HG03439 (cell line): ENCODE data around the gene LUC7L2.
"Not testable (repeated sequence)": the region's sequence is repeated elsewhere in the genome, so short reads cannot be mapped to it uniquely, and the experiment has no call there.

Experiments used
- ATAC-seq: cut with Tn5 transposase; IDR thresholded peaks from one replicate; pipeline ENCODE4 v1.9.1; 2021; ENCODE audit warnings: mild to moderate bottlenecking, moderate library complexity; ENCODE audit not compliant: unreplicated experiment

The LUC7L2 gene, protein sequence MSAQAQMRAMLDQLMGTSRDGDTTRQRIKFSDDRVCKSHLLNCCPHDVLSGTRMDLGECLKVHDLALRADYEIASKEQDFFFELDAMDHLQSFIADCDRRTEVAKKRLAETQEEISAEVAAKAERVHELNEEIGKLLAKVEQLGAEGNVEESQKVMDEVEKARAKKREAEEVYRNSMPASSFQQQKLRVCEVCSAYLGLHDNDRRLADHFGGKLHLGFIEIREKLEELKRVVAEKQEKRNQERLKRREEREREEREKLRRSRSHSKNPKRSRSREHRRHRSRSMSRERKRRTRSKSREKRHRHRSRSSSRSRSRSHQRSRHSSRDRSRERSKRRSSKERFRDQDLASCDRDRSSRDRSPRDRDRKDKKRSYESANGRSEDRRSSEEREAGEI

DNA sequence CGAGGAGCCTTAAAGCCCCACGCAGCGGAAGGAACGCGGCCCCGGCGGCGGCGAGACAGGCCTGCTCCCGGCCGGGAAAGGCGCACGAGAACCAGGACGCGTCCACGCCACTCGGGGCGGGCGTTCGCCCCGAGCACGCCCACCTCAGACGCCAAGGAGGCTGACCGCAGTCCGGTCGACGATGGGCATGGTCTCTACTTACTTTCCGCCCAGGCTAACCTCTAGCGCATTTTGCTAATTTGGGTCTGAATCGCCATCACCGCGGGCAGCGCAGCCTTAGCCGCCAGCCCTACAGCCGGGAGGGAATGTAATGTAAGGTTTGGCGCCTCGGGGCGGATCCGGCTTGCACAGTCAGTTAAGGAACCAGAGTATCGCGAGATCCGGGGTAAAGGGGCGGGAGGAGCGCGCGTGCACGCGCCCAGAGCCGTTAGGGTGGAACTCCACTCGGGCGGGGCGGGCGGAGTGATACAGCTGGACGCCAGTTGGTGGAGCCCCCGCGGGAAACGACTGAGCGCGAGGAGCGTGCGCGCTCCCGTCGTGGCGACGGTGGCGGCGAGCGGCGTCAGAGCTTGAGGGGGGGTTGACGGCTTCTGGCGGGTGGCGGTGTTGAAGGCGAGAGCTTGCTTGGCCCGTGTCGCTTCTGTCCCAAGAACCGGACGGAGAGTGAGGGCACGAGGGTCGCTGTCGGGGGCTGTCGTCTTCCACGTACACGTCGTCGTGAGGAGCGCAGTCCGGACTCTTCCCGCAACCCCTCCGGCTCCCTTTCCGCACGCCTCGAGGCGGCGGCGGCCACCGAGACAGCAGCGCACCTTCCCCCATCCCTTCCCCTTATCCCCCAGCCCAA, at the start of gene LUC7L2:
Gene LUC7L2 (plus strand): TSS at position 529 of the 844 bp plus-strand sequence. CDS start 368 bp downstream, outside the sequence.
- ATAC-seq = peak; percentile 73

DNA sequence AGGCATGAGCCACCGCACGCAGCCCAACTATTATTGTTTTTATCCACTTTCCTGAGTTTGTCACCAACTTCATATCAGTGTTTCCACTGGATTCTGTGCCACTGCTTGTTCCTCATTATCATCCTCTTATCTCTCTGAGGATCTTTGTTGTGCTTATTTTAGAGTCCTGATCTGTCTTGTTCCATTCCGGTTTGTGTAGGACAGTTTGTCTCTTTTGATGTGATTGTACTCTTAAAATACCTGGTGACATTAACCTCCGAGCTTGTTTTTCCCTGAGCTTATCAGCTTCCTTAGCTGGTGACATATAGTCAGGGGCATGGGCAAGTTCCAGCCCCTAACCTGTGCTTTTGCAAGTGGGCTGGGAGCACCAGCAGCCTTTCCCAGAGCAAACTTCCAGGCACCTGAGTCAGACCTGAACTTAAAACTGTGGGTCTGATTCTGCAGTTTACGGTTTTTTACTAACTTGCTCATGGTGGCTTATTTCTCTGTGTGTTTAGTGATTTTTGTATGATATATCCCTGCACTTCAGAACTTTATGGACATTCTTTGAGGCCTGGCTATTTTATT, 41.7 kb upstream of the LUC7L2 start:
- ATAC-seq = no peak

DNA sequence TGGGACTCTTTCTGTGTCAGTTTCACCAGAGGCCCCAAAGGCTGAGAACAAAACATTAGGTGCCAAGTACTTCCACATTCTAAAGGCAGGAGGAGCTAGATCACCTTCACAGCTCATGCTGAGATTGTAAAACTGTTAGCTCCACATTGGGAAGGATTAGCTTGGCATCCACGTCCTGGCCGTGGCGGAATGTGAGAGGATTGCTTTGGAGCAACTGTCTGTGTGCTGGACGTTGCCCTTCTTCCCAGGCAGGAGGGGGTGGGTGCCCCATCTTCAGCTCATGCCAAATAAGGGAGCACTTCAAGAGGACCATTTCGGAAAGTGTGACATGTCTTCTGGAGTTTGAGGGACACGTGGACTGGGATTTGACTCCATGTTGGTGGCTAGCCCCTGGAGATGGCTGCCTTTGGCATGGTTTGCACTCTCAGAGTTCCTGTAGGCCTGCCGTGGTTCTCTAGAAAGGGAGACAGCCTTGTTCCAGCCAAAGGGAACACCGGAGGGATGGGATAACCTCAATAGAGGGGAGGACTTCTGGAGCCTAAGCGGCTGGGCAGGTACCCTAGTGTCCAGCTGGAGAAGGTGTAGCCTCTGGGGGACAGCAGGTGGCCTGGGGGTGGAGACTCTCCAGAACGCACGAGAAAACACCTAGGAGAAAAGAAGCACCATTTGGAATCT, 38.5 kb upstream of the LUC7L2 start:
- ATAC-seq = no peak

DNA sequence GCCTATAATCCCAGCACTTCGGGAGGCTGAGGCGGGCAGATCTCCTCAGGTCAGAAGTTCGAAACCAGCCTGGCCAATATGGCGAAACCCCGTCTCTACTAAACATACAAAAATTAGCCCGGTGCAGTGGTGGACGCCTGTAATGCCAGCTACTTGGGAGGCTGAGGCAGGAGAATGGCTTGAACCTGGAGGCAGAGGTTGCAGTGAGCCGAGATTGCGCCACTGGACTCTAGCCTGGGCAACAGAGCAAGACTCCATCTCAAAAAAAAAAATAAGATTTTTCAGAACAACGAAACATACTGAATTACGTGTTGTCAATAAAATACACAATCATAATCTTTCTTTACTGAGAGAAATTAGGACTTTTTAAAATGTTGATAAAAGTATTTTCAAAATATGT, 35.0 kb upstream of the LUC7L2 start:
- ATAC-seq = not testable (repeated sequence)

DNA sequence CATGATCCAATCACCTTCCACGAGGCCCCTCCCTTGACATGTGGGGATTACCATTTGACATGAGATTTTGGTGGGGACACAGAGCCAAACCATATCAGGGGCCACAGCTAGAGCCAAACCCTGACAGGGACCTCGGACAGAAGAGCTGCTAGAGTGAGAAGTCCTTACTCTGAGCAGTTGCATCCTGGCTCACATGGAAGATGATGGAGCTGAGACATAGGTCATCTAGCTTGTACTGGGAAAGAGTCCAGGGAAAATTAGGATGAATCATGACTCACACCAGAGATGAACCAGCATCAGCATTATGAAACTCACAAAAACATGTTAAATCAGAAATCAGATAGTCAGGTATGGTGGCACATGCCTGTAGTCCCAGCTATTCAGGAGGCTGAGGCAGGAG, 31.3 kb upstream of the LUC7L2 start:
- ATAC-seq = no peak

DNA sequence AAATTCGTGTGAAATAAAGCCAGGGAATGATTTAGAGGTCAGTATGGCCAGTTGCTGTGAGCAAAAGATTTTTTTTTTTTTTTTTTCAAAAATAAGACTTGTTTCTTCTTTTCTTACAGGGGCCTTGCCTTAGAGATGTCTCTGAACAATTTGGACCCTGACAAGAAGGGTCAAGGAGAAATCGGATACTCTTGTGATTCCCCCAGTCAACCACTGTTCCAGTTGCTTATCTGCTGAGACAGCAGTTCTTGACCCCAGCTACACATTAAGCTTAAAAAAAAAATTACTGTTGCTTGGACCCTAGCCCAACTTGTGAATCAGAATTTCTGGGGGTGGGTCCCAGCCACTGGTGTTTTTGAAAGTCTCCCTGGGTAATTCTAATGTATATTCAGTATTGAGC, 30.6 kb upstream of the LUC7L2 start:
- no peak for ATAC-seq

DNA sequence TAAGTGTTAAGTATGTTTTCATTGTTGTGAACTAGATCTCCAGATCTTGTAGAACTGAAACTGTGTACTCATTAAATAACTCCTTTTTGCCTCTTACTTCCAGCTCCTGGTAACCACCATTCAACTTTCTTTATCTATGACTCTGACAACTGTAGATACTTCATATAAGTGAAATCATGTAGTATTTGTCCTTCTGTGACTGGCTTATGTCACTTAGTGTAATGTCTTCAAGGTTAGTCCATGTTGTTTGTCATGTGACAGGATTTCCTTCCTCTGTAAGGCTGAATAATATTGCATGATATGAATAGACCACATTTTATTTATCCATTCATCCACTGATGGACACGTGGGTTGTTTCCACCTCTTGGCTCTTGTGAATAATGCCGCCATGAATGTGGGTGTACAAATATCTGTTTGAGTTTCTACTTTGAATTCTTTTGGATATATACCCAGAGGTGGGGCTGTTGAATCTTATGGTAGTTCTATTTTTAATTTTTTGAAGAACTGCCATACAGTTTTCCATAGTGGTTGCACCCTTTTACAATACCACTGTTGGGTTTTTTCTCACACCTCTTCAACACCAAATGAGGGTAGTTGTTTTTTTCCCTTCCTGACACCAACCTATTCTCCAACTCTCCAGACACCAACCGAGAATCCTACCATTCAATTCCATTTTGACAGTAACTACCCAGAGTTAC, 29.2 kb upstream of the LUC7L2 start:
- no peak for ATAC-seq

DNA sequence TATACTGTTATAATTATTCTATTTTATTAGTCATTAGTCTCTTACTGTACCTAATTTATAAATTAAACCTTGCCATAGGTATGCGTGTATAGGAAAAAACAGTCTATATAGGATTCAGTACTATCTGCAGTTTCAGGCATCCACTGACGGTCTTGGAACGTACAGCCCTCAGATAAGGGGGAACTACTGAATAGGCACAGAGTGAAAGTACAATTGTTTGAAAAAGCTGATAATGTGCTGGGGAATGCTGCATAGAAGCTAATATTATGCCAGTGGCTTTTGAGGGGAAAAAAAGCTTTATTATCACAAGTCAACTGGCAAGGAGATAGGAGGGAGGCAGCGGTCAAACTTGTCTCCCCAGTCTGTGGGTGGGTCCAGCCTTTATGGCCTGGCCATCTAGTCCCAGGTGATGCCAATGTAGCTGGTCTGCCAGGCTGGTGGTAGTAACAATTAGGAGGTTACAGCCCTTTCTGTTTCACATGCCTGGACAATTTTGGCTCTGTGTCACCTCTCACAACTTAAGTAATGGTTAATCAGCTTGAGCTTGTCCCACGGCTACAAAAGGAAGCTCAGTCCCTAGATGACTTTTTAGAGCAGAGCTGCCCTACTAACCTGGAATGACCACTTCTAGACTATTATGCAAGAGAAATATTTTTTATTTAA, 26.9 kb upstream of the LUC7L2 start:
- no peak for ATAC-seq

DNA sequence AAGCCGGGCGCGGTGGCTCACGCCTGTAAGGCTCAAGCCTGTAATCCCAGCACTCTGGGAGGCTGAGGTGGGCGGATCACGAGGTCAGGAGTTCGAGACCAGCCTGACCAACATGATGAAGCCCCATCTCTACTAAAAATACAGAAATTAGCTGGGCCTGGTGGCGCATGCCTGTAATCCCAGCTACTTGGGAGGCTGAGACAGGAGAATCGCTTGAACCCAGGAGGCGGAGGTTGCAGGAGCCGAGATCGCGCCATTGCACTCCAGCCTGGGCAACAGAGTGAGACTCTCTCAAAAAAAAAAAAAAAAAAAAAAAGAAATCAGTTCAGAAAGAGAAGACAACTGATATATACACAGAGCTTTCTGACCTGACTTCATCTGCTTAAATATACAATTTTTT, 26.3 kb upstream of the LUC7L2 start:
- not testable (repeated sequence) for ATAC-seq

DNA sequence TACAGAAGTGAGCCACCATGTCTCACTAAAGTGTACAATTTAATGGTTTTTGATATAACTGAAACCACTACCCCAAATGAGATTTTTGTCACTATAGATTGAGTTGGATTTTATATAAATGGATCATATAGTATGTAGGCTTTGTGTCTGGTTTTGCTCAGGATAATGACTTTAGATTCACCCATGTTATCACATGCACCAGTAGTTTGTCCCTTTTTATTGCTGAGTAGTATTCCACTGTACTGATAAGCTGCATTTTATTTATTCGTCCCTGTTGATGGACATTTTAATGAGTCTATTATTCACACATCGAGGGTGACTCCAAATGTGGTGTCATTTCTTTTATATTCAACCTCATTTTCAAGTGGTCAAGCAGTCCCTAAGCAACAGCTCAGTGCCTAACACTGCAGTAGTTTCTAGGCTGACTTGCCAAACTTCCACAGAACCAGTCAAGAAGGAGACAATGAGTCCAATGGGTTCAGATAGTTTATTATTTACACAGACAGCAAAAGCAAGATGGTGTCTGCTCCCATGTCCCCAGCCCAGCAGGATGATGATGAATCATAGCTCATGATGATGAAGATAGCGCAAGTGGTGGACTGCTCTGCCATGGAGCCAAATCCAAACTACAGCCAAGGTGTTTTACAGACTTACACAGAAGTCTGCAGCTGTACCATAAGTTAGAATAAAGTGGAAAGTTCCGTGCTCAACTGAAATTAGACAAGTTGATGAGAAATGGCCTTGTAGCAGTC, 25.1 kb upstream of the LUC7L2 start:
- no peak for ATAC-seq

DNA sequence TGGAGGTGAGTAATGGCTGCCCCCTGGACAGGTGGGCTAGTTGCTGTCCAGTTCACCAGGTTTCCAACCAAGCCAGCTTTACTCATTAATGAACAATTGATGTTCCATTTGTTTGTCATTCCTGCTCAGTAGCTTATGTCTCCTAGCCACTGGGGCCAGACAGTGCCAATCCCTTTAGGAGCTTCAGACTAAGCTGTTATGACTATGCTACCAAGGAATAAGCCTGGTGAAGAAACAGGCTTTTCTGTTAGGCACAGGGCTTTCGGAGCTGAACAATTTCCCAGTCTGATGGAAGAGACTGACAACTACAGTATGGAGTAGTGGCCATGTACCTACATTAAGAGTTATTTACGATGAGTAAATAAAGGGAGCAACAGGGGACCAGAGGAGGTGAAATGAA, 20.7 kb upstream of the LUC7L2 start:
- ATAC-seq = no peak

DNA sequence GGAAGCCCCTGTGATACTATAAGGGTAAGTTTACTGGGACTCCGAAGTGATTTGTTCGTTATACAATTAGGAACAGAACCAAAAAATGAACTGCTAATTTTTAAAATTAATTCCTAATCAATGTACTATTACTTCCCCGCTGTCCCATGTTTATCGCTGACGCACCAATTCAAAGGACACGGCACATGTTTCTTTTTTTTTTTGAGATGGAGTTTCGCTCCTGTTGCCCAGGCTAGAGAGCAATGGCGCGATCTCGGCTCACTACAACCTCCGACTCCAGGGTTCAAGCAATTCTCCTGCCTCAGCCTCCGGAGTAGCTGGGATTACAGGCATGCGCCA, 20.0 kb upstream of the LUC7L2 start:
- no peak for ATAC-seq

DNA sequence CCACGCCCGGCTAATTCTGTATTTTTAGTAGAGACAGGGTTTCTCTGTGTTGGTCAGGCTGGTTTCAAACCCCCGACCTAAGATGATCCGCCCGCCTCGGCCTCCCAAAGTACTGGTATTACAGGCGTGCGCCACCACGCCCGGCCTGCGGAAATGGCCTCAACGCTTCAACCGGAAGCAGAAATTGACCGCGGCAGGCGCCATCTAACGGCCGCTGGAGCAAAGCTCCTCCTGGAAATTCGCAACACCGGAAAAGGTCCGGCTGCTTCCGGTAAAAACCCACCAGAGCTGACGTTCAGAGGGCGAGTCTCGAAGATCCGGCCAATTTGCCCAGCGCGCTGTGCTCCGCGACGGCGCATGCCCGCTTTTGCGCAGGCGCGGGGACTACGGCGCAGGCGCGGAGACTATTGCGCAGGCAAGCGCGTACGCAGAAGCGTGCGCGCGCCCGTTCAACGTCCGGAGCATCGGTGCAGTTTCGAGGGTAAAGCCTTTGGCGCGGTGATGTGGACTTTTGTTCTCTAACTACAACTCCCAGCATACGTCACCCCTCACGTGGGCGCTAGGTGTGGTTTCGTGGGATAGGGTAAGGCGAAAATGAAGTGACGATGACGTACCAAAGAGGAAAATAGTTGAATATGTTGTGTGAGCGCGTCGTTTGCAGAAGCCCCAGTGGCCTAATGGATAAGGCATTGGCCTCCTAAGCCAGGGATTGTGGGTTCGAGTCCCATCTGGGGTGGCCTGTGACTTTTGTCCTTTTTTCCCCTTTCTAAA, 19.5 kb upstream of the LUC7L2 start:
- ATAC-seq = peak; percentile 89

DNA sequence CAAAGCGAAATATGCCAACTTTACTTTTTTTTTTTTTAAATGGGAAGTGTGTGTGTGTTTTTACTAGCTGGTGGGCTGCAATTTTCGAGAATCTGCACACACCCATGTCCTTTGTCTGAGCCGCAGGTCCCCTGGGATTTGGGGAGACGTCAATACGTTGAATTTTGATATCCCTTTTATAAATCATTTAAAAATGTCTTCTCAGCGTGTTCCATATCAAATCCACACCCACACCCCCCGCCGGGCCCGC, 19.0 kb upstream of the LUC7L2 start:
- no peak for ATAC-seq

DNA sequence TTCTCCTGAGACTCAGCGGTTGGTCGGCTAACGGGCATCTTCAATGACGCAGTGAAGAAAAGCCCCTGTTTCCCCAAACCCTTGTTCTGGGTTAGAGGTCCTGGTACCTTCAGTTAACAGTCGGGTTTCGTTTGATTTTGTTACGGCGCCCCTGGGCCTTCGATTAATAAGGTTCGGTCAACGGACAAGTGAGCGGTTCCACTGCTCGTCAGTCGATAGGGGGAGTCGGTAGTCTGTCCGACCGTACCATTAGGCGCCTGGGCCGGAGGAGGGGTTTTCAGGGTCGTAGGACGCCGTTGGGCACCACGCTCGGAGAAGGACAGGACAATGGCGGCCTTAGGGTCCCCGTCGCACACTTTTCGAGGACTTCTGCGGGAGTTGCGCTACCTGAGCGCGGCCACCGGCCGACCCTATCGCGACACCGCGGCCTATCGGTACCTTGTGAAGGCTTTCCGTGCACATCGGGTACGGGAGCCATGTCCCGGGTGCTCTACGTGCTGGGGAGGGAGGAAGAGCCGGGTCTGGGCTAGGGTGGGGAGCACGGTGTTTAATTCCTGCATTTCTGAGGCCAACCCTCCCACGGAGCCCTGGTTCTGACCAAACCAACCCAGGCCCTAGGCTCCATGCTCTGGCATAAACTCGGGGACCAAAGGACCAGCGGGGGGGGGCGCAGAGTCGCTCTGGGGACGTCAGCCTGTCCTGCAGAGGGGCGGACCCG, 18.5 kb upstream of the LUC7L2 start, which contains the start of gene FMC1:
Gene FMC1 (plus strand): TSS at position 280 of the 718 bp plus-strand sequence. CDS start 48 bp downstream, at position 328.
- peak; percentile 49 for ATAC-seq

DNA sequence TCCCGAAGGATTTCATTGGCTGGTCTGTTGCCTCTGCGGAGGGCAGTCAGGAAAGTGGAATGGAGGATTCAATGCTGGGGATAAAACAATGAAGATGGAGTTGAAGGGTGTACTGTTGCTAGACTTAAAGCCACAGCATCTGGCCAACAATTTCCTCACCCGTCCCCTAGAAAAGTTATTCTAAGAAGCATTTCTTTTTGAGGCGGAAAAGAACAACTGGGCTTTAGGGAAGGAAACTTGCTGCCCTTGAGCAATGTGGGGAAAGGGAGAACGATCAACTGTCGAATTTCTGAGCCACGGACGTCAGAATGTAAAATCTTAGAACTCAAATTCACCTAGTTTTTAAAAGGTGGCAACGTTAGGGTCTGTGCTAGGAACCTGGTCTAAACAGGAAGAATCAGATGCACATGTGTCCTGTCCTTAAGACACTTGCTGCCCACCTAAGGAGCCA, 17.9 kb upstream of the LUC7L2 start:
- ATAC-seq = no peak

DNA sequence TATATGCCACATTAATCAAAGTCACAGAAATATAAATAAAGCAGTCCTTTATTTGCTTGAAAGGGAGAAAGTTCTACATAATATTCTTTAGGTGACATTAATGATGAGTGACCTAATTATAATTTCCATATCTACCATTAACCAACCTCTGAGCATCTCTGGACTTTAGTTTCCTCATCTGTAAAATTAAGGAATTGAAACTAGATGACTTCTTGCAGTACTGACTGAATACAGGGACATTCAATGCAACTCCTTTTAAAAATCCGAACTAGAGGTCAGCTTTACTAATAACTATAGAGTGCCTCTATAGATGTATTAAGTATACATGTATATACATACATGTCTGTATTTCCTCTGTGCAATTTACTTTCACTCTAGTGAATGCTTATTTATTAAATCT, 14.7 kb upstream of the LUC7L2 start:
- no peak for ATAC-seq

DNA sequence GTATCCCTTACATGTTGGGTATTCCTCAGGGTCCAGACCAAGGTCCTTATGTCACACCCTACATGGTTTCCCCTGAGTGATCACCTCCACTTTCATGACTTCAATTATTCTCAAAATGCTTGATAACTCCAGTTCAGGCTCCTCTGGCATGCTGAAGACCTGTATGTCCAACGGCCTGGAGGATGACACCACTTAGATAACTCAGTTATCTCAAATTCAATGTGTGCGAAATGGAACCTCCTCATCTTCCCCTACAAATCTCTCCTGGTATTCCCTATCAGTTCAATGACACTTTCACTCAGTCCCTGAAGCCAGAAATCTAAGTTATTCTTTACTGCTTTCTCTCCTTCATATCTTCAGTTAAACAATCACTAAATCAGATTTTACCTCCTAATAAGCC, 8.7 kb upstream of the LUC7L2 start:
- no peak for ATAC-seq
